HEK293T (cell line): ENCODE measurements around the gene ZNF644.

ENCODE experiments used
- CTCF ChIA-PET: fragments of 350-600 bp; formaldehyde crosslinking; extraction: SDS; loops from one replicate; lab custom pipeline; 2021; ENCODE audit warnings: antibody characterized with exemption, inconsistent platforms; lab: Yijun Ruan, JAX
- POLR2A ChIA-PET: fragments of 350-600 bp; formaldehyde crosslinking; extraction: SDS; loops from one replicate; lab custom pipeline; 2020; ENCODE audit warnings: antibody characterized with exemption, inconsistent platforms; lab: Yijun Ruan, JAX
- DNase-seq: peaks from one replicate; pipeline ENCODE4 v3.0.0; 2012; ENCODE audit warnings: mixed read lengths; ENCODE audit errors: extremely low spot score
- ARNT ChIP-seq: fragments of 450-650 bp; IDR thresholded peaks from 2 replicates; pipeline ENCODE4 v1.6.1; 2017; ENCODE audit warnings: mild to moderate bottlenecking
- BHLHE40 ChIP-seq: fragments of 450-650 bp; IDR thresholded peaks from 2 replicates; pipeline ENCODE4 v1.6.1; 2016; ENCODE audit warnings: mild to moderate bottlenecking, moderate library complexity, borderline replicate concordance
- CTBP1 ChIP-seq: fragments of 450-650 bp; IDR thresholded peaks from 2 replicates; pipeline ENCODE4 v1.6.1; 2016; ENCODE audit warnings: borderline replicate concordance
- ELF4 ChIP-seq: fragments of 450-650 bp; IDR thresholded peaks from 2 replicates; pipeline ENCODE4 v1.6.1; 2017; ENCODE audit warnings: antibody characterized with exemption
- FOXA1 ChIP-seq: fragments of 450-650 bp; IDR thresholded peaks from 2 replicates; pipeline ENCODE4 v1.6.1; 2016; ENCODE audit warnings: mild to moderate bottlenecking
- FOXK2 ChIP-seq: fragments of 450-650 bp; IDR thresholded peaks from 2 replicates; pipeline ENCODE4 v1.6.1; 2016; ENCODE audit warnings: mild to moderate bottlenecking
- FOXM1 ChIP-seq: fragments of 450-650 bp; IDR thresholded peaks from 2 replicates; pipeline ENCODE4 v1.6.1; 2017; ENCODE audit warnings: mild to moderate bottlenecking, borderline replicate concordance
- HDGF ChIP-seq: fragments of 450-650 bp; IDR thresholded peaks from 2 replicates; pipeline ENCODE4 v1.6.1; 2017; ENCODE audit warnings: antibody characterized with exemption, borderline replicate concordance
- L3MBTL2 ChIP-seq: fragments of 450-650 bp; conservative IDR thresholded peaks from 2 replicates; pipeline ENCODE4 v1.6.1; 2016; ENCODE audit warnings: mild to moderate bottlenecking
- LEF1 ChIP-seq: fragments of 450-650 bp; IDR thresholded peaks from 2 replicates; pipeline ENCODE4 v1.6.1; 2017; ENCODE audit warnings: mild to moderate bottlenecking, borderline replicate concordance
- NFRKB ChIP-seq: fragments of 450-650 bp; IDR thresholded peaks from 2 replicates; pipeline ENCODE4 v1.6.1; 2016; ENCODE audit warnings: mild to moderate bottlenecking, moderate library complexity
- SP1 ChIP-seq: fragments of 450-650 bp; IDR thresholded peaks from 2 replicates; pipeline ENCODE4 v1.6.1; 2017
- SUZ12 ChIP-seq: fragments of 450-650 bp; IDR thresholded peaks from 2 replicates; pipeline ENCODE4 v1.6.1; 2016; ENCODE audit warnings: mild to moderate bottlenecking
- TARDBP ChIP-seq: fragments of 450-650 bp; IDR thresholded peaks from 2 replicates; pipeline ENCODE4 v1.6.1; 2016
- ZNF384 ChIP-seq: fragments of 450-650 bp; IDR thresholded peaks from 2 replicates; pipeline ENCODE4 v1.6.1; 2016
- TF ChIP-seq, protein P1 (sequence below): fragments of 450-650 bp; IDR thresholded peaks from 2 replicates; pipeline ENCODE4 v1.6.1; 2016

The ZNF644 gene

GRCh38 chr1:91007827-91008226 lies 14.0 kb downstream of the ZNF644 start:
- ChIA-PET CTCF (no interaction called here), POLR2A (no interaction called here)
- no peak for DNase-seq
- TF ChIP-seq ZNF384: no peak
- TF ChIP-seq FOXA1: no peak

DNA sequence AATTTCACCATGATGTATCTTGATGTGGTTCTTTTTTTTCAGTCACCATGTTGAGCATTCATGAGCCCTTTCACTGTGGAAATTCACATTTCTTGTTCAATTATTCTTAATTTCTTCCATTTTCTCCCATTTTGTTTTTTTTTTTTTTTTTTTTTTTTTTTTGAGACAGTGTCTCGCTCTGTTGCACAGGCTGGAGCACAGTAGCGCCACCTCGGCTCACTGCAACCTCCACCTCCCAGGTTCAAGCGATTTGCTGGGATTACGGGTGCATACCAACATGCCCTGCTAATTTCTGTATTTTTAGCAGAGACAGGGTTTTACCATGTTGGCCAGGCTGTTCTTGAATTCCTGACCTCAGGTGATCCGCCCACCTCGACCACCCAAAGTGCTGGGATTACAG lies 14.7 kb downstream of the ZNF644 start:
- ChIA-PET CTCF (no interaction called here), POLR2A (no interaction called here)
- DNase-seq: no peak
- TF ChIP-seq HDGF: no peak
- peak; percentile 54; the same call in 1 of the 2 replicates for TF ChIP-seq ZNF384

- DNase-seq: no peak
- CTCF ChIA-PET: no interaction called here
- POLR2A ChIA-PET: no interaction called here
- TF ChIP-seq TARDBP (no peak), FOXA1 (no peak), FOXM1 (no peak), ELF4 (no peak), LEF1 (no peak), FOXK2 (no peak), ZNF384 (no peak), SP1 (no peak), HDGF (no peak), SUZ12 (no peak), L3MBTL2 (no peak), ARNT (no peak), CTBP1 (no peak)
- TF ChIP-seq, protein P1, sequence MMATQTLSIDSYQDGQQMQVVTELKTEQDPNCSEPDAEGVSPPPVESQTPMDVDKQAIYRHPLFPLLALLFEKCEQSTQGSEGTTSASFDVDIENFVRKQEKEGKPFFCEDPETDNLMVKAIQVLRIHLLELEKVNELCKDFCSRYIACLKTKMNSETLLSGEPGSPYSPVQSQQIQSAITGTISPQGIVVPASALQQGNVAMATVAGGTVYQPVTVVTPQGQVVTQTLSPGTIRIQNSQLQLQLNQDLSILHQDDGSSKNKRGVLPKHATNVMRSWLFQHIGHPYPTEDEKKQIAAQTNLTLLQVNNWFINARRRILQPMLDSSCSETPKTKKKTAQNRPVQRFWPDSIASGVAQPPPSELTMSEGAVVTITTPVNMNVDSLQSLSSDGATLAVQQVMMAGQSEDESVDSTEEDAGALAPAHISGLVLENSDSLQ: no peak
Observed at GRCh38 chr1:91006113-91006908, 15.5 kb downstream of the ZNF644 start.

DNA sequence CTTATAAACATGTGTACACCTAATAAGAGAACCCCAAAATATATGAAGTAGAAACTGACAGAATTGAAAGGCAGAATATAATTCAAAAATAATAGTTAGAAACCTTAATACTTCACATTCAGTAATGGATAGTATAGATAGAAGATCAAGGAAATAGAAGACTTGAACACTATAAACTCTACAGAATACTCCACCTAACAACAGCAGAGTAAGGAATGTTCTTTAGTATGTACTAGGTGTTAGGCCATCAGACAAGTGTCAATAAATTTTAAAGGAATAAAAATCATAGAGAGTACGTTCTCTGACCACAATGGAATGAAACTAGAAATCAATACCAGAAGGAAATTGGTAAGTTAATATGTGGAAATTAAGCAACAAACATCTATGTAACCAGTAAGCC lies 16.6 kb downstream of the ZNF644 start:
- ChIA-PET POLR2A (no interaction called here), CTCF (no interaction called here)
- TF ChIP-seq SUZ12 (no peak), L3MBTL2 (no peak), FOXA1 (no peak), FOXM1 (no peak), NFRKB (no peak), ELF4 (no peak), CTBP1 (no peak), ARNT (no peak), TARDBP (no peak), BHLHE40 (no peak), HDGF (no peak)
- TF ChIP-seq, protein P1: no peak

DNA sequence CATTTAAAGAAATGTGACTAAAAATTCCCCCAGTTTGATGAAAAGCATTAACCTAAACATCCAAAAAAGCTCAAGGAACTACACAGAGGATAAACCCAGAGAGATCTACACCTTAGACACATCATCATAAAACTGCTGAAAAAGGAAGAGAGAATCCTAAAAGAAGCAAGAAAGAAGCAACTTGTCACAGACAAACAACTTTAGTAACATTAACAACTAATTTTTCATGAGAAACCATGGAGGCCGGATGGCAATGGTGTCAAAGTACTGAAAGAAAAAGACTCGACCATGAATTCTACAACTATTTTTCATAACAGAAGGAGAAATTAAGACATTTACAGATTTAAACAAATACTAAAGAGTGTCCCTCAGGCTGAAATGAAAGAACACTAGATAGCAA lies 17.7 kb downstream of the ZNF644 start:
- ChIA-PET POLR2A (no interaction called here), CTCF (no interaction called here)
- TF ChIP-seq FOXM1: no peak
- TF ChIP-seq NFRKB: no peak
- TF ChIP-seq SP1: no peak
- TF ChIP-seq CTBP1: no peak
- no peak for TF ChIP-seq BHLHE40
- no peak for TF ChIP-seq ZNF384
- TF ChIP-seq FOXA1: no peak
- TF ChIP-seq, protein P1: no peak
- no peak for TF ChIP-seq SUZ12
- TF ChIP-seq TARDBP: no peak
- TF ChIP-seq ARNT: no peak
- TF ChIP-seq LEF1: no peak
- TF ChIP-seq HDGF: no peak
- no peak for TF ChIP-seq FOXK2
- no peak for TF ChIP-seq ELF4
- no peak for DNase-seq

More for the DNA sequence above, 16.6 kb downstream of the ZNF644 start:
- DNase-seq: no peak

GRCh38 chr1:90996742-90997413 lies 25.0 kb downstream of the ZNF644 start:
- ChIA-PET CTCF (interaction anchor here (0.7 kb wide), 1 partner anchor 89 kb away, joined by 3 read pairs; no protein-coding TSS in a partner anchor), POLR2A (interaction anchor here (2.7 kb wide), 1 partner anchor 25 kb away, joined by 10 read pairs; the partner anchor contains the start of gene ZNF644)
- TF ChIP-seq ARNT (no peak), ELF4 (no peak), CTBP1 (no peak), NFRKB (no peak), TARDBP (no peak), FOXK2 (no peak), SUZ12 (no peak), LEF1 (no peak), HDGF (no peak), FOXM1 (no peak), BHLHE40 (no peak), FOXA1 (no peak), SP1 (no peak), L3MBTL2 (no peak)
- no peak for DNase-seq
